ENCODE results near the gene OR10A6. TPM values are rescaled to one million over a fixed set of nuclear protein-coding genes. Genes with fewer than 3 reads are reported as not detected.

Gene OR10A6
- total RNA-seq, 4 donors from 2014 or later, result not detected

GRCh38 chr11:7949934-7950333 is 18.9 kb upstream of the OR10A6 start:
- H3K27me3 ChIP-seq, result no peaks in the 10 kb centered on the region
- in situ Hi-C loops (cut with MboI; ENCODE audit: low sequenced_read_pairs in 4 of 4), result no loop called here

GRCh38 chr11:7944123-7944522 is 13.1 kb upstream of the OR10A6 start:
- H3K4me1 ChIP-seq, result no peaks in the 10 kb centered on the region
- TF ChIP-seq CTCF (IDR thresholded peaks at IDR 0.05 in 4 of 5, conservative IDR thresholded peaks at IDR 0.05 in 1 of 5) (no peak), POLR2A (IDR thresholded peaks at IDR 0.05) (no peak)
- H3K36me3 ChIP-seq, result no peaks in the 10 kb centered on the region
- H3K4me3 ChIP-seq, result no peak overlapping the region
- no peak for ATAC-seq
- no peak for DNase-seq
- no peaks in the 10 kb centered on the region for H3K9me3 ChIP-seq
- intact Hi-C loops (cut with DNase I; ENCODE audit: low total_unique reads) (no loop called here), in situ Hi-C loops (cut with MboI; ENCODE audit: low sequenced_read_pairs in 4 of 4) (no loop called here)
- no peaks in the 10 kb centered on the region for H3K27me3 ChIP-seq
- H3K27ac ChIP-seq, result no peak overlapping the region

More at GRCh38 chr11:7949934-7950333, 18.9 kb upstream of the OR10A6 start:
- no peak for DNase-seq
- Histone ChIP-seq H3K27ac (no peak overlapping the region), H3K9me3 (no peaks in the 10 kb centered on the region), H3K4me1 (no peaks in the 10 kb centered on the region), H3K4me3 (no peak overlapping the region), H3K36me3 (no peaks in the 10 kb centered on the region)
- intact Hi-C loops (cut with DNase I; ENCODE audit: low total_unique reads), result no loop called here
- ATAC-seq, result no peak
- TF ChIP-seq CTCF (IDR thresholded peaks at IDR 0.05 in 4 of 5, conservative IDR thresholded peaks at IDR 0.05 in 1 of 5) (no peak), POLR2A (IDR thresholded peaks at IDR 0.05) (no peak)

- H3K27me3 ChIP-seq, result no peaks in the 10 kb centered on the region
- no peaks in the 10 kb centered on the region for H3K9me3 ChIP-seq
- no peak for DNase-seq
- H3K36me3 ChIP-seq, result no peaks in the 10 kb centered on the region
- no peaks in the 10 kb centered on the region for H3K4me1 ChIP-seq
- no peak for ATAC-seq
- TF ChIP-seq CTCF (IDR thresholded peaks at IDR 0.05 in 4 of 5, conservative IDR thresholded peaks at IDR 0.05 in 1 of 5), result no peak
- TF ChIP-seq POLR2A (IDR thresholded peaks at IDR 0.05), result no peak
- H3K4me3 ChIP-seq, result no peak within 1 kb of the TSS
- in situ Hi-C loops (cut with MboI; ENCODE audit: low sequenced_read_pairs in 4 of 4) (no loop called here), intact Hi-C loops (cut with DNase I; ENCODE audit: low total_unique reads) (no loop called here)
- H3K27ac ChIP-seq, result no peak within 1 kb of the TSS
These were observed 10.5 kb upstream of the OR10A6 start, which contains the start of gene OR10A3 for GRCh38 chr11:7941608-7942007. Gene OR10A3, minus strand, starts transcription at chr11:7941708. Its CDS starts 2,188 bp downstream, at chr11:7939520.

GRCh38 chr11:7941146-7941545 is 10.1 kb upstream of the OR10A6 start:
- TF ChIP-seq CTCF (IDR thresholded peaks at IDR 0.05 in 4 of 5, conservative IDR thresholded peaks at IDR 0.05 in 1 of 5), result no peak
- TF ChIP-seq POLR2A (IDR thresholded peaks at IDR 0.05), result no peak
- Histone ChIP-seq H3K27me3 (no peaks in the 10 kb centered on the region), H3K4me1 (no peaks in the 10 kb centered on the region), H3K4me3 (no peak overlapping the region), H3K9me3 (no peaks in the 10 kb centered on the region), H3K27ac (no peak overlapping the region), H3K36me3 (no peaks in the 10 kb centered on the region)
- DNase-seq, result no peak
- in situ Hi-C loops (cut with MboI; ENCODE audit: low sequenced_read_pairs in 4 of 4), result no loop called here
- intact Hi-C loops (cut with DNase I; ENCODE audit: low total_unique reads), result no loop called here
- no peak for ATAC-seq

GRCh38 chr11:7936615-7937014 is 5.5 kb upstream of the OR10A6 start:
- Histone ChIP-seq H3K27me3 (no peaks in the 10 kb centered on the region), H3K36me3 (no peaks in the 10 kb centered on the region), H3K4me1 (no peaks in the 10 kb centered on the region), H3K9me3 (no peaks in the 10 kb centered on the region), H3K4me3 (no peak overlapping the region), H3K27ac (no peak overlapping the region)
- in situ Hi-C loops (cut with MboI; ENCODE audit: low sequenced_read_pairs in 4 of 4) (no loop called here), intact Hi-C loops (cut with DNase I; ENCODE audit: low total_unique reads) (no loop called here)
- ATAC-seq (no peak), DNase-seq (no peak)
- TF ChIP-seq POLR2A (IDR thresholded peaks at IDR 0.05) (no peak), CTCF (IDR thresholded peaks at IDR 0.05 in 4 of 5, conservative IDR thresholded peaks at IDR 0.05 in 1 of 5) (no peak)

All from gastrocnemius medialis (tissue), 4 donors.